H9 (cell line): ENCODE data around the gene PSKH1. TPM values are rescaled to one million over a fixed set of nuclear protein-coding genes. Genes with fewer than 3 reads are reported as not detected.

Experiments
- DNase-seq: peaks from one replicate; pipeline ENCODE4 v3.0.0-alpha.2; 2017
- H2AFZ ChIP-seq: one replicate; pipeline ENCODE4 v1.6.1; 2013; ENCODE audit warnings: mild to moderate bottlenecking, low read length, control low read depth, moderate library complexity
- H2AK5ac ChIP-seq: 2 replicates; pipeline ENCODE4 v1.6.1; 2013; ENCODE audit warnings: low read length, control low read depth, mixed read lengths; ENCODE audit not compliant: insufficient read length
- H2BK120ac ChIP-seq: one replicate; pipeline ENCODE4 v1.6.1; 2013; ENCODE audit warnings: low read depth, mild to moderate bottlenecking, low read length, control low read depth, inconsistent platforms; ENCODE audit not compliant: poor library complexity, severe bottlenecking
- H2BK12ac ChIP-seq: 2 replicates; pipeline ENCODE4 v1.6.1; 2013; ENCODE audit warnings: low read length, control low read depth, mixed read lengths, low read depth; ENCODE audit not compliant: insufficient read length
- H2BK15ac ChIP-seq: 2 replicates; pipeline ENCODE4 v1.6.1; 2013; ENCODE audit warnings: low read depth, low read length, control low read depth
- H2BK20ac ChIP-seq: one replicate; pipeline ENCODE4 v1.6.1; 2013; ENCODE audit warnings: low read depth, mild to moderate bottlenecking, low read length, control low read depth, inconsistent platforms; ENCODE audit not compliant: poor library complexity, severe bottlenecking
- H2BK5ac ChIP-seq: 2 replicates; pipeline ENCODE4 v1.6.1; 2013; ENCODE audit warnings: low read length, control low read depth, mixed read lengths; ENCODE audit not compliant: insufficient read length
- H3K14ac ChIP-seq: 2 replicates; pipeline ENCODE4 v1.6.1; 2013; ENCODE audit warnings: low read length, control low read depth; ENCODE audit not compliant: insufficient read depth
- H3K18ac ChIP-seq: 2 replicates; pipeline ENCODE4 v1.6.1; 2013; ENCODE audit warnings: low read depth, mild to moderate bottlenecking, mixed read lengths, low read length, control low read depth; ENCODE audit not compliant: insufficient read length
- H3K23ac ChIP-seq: 2 replicates; pipeline ENCODE4 v1.6.1; 2013; ENCODE audit warnings: low read length, control low read depth, mixed read lengths, low read depth; ENCODE audit not compliant: insufficient read length
- H3K23me2 ChIP-seq: 2 replicates; pipeline ENCODE4 v1.6.1; 2013; ENCODE audit warnings: low read depth, mild to moderate bottlenecking, mixed read lengths, low read length, control low read depth; ENCODE audit not compliant: insufficient read length, poor library complexity, severe bottlenecking
- H3K27ac ChIP-seq: 2 replicates; pipeline ENCODE4 v1.5.1; 2013; ENCODE audit warnings: low read length, control low read depth, mixed read lengths, low read depth; ENCODE audit not compliant: insufficient read length
- H3K27me3 ChIP-seq: 2 replicates; pipeline ENCODE4 v1.6.1; 2013; ENCODE audit warnings: low read length, control low read depth, inconsistent platforms; ENCODE audit not compliant: insufficient read depth
- H3K4ac ChIP-seq: 2 replicates; pipeline ENCODE4 v1.6.1; 2013; ENCODE audit warnings: low read depth, mild to moderate bottlenecking, control low read depth, inconsistent platforms, low read length, moderate library complexity
- H3K4me1 ChIP-seq: 2 replicates; pipeline ENCODE4 v1.6.1; 2013; ENCODE audit warnings: low read length, control low read depth, inconsistent platforms; ENCODE audit not compliant: insufficient read depth
- H3K4me2 ChIP-seq: 2 replicates; pipeline ENCODE4 v1.6.1; 2013; ENCODE audit warnings: low read length, control low read depth, mixed read lengths; ENCODE audit not compliant: insufficient read length, insufficient read depth
- H3K56ac ChIP-seq: 2 replicates; pipeline ENCODE4 v1.6.1; 2013; ENCODE audit warnings: low read depth, mild to moderate bottlenecking, mixed read lengths, low read length, control low read depth; ENCODE audit not compliant: insufficient read length
- H3K79me1 ChIP-seq: 2 replicates; pipeline ENCODE4 v1.6.1; 2013; ENCODE audit warnings: low read depth, mild to moderate bottlenecking, moderate library complexity, low read length, control low read depth, inconsistent platforms; ENCODE audit not compliant: insufficient read depth, poor library complexity, severe bottlenecking
- H3K79me2 ChIP-seq: 2 replicates; pipeline ENCODE4 v1.6.1; 2013; ENCODE audit warnings: low read length, control low read depth, inconsistent platforms; ENCODE audit not compliant: insufficient read depth
- H3K9ac ChIP-seq: 2 replicates; pipeline ENCODE4 v1.6.1; 2013; ENCODE audit warnings: low read length, control low read depth, mixed read lengths; ENCODE audit not compliant: insufficient read length; ENCODE audit errors: extremely low read depth
- H3K9me3 ChIP-seq: one replicate; pipeline ENCODE4 v1.6.1; 2013; ENCODE audit warnings: low read depth, low read length, inconsistent platforms; ENCODE audit not compliant: control insufficient read depth
- H3T11ph ChIP-seq: one replicate; pipeline ENCODE4 v1.6.1; 2013; ENCODE audit warnings: mild to moderate bottlenecking, low read length, control low read depth, inconsistent platforms
- H4K20me1 ChIP-seq: one replicate; pipeline ENCODE4 v1.6.1; 2013; ENCODE audit not compliant: control insufficient read depth, insufficient read length, insufficient read depth
- H4K5ac ChIP-seq: 2 replicates; pipeline ENCODE4 v1.6.1; 2013; ENCODE audit warnings: low read depth, mild to moderate bottlenecking, mixed read lengths, low read length, control low read depth; ENCODE audit not compliant: insufficient read length
- H4K8ac ChIP-seq: replicated peaks from 2 replicates; pipeline ENCODE4 v1.6.1; 2013; ENCODE audit warnings: low read length, control low read depth, mixed read lengths, low read depth; ENCODE audit not compliant: insufficient read length
- H4K91ac ChIP-seq: 2 replicates; pipeline ENCODE4 v1.6.1; 2013; ENCODE audit warnings: low read depth, mild to moderate bottlenecking, moderate library complexity, mixed read lengths, low read length, control low read depth; ENCODE audit not compliant: insufficient read length
- H3K27ac Mint-ChIP-seq, 3 experiments: 2 replicates in 2 of 3; 3 replicates in 1 of 3; pipeline ENCODE4 v1.8.0; 2020 to 2021; ENCODE audit warnings: mixed read lengths in 3 of 3, mild to moderate bottlenecking in 1 of 3, moderate library complexity in 1 of 3
- H3K27me3 Mint-ChIP-seq: 2 replicates; pipeline ENCODE4 v1.8.0; 2021; ENCODE audit warnings: low read depth, mild to moderate bottlenecking, moderate library complexity, mixed read lengths
- H3K36me3 Mint-ChIP-seq, 3 experiments: 2 replicates in 2 of 3; 3 replicates in 1 of 3; pipeline ENCODE4 v1.8.0; 2020 to 2021; ENCODE audit warnings: low read depth in 3 of 3, mixed read lengths in 3 of 3; ENCODE audit not compliant: insufficient read depth in 1 of 3
- H3K4me1 Mint-ChIP-seq, 2 experiments: 2 replicates each; pipeline ENCODE4 v1.8.0; 2020; ENCODE audit warnings: mixed read lengths in 2 of 2
- H3K4me3 Mint-ChIP-seq, 2 experiments: 2 replicates in 1 of 2; 3 replicates in 1 of 2; pipeline ENCODE4 v1.8.0; 2020 to 2021; ENCODE audit warnings: mild to moderate bottlenecking in 2 of 2, mixed read lengths in 2 of 2, moderate library complexity in 1 of 2
- H3K9me3 Mint-ChIP-seq, 2 experiments: 2 replicates in 1 of 2; 3 replicates in 1 of 2; pipeline ENCODE4 v1.8.0; 2020; ENCODE audit warnings: mild to moderate bottlenecking in 2 of 2, mixed read lengths in 2 of 2, moderate library complexity in 1 of 2
- CTCF ChIP-seq: fragments of 200-600 bp; sonication (generic); conservative IDR thresholded peaks from 3 replicates; pipeline ENCODE4 v1.8.0; 2021; ENCODE audit warnings: antibody characterized with exemption, mild to moderate bottlenecking
- WGBS: extraction: QIAGEN DNeasy Blood & Tissue Kit; methylation state at CpG from one replicate; pipeline ENCODE4 v1.1.7; 2013; ENCODE audit warnings: missing lambda C conversion rate, low lambda C conversion rate, mixed read lengths; ENCODE audit not compliant: insufficient read length; ENCODE audit errors: extremely low coverage; 5-methylcytosine and 5-hydroxymethylcytosine counted together
- total RNA-seq: library from RNA; stranded (reverse); gene quantifications from 2 replicates; pipeline ENCODE4 v1.2.1, GENCODE V29; 2021

Gene PSKH1
- total RNA-seq, 1 experiment from 2014 or later: 29.1 TPM

GRCh38 chr16:67965668-67966548, 72.9 kb downstream of the PSKH1 start:
- Histone ChIP-seq H3K79me1 (peaks cover 4% of the 10 kb centered on the region), H3K14ac (peak overlapping the region; percentile 51; the same call in 1 of the 2 replicates), H2BK12ac (no peak overlapping the region), H3K27ac (no peak overlapping the region), H3K79me2 (no peaks in the 10 kb centered on the region; the same call in 1 of the 2 replicates), H2BK5ac (no peak overlapping the region), H4K91ac (no peak overlapping the region), H3K56ac (no peak overlapping the region), H3K27me3 (no peaks in the 10 kb centered on the region), H2BK15ac (no peak overlapping the region), H3K9ac (no peak overlapping the region), H2BK120ac (no peak overlapping the region), H2BK20ac (no peak overlapping the region), H3K23ac (no peak overlapping the region), H2AK5ac (no peak overlapping the region), H2AFZ (no peak overlapping the region), H3K4me1 (peaks cover 5% of the 10 kb centered on the region; the same call in 1 of the 2 replicates), H4K8ac (no peak overlapping the region), H3T11ph (no peak overlapping the region), H3K18ac (no peak overlapping the region), H3K23me2 (peaks cover 3% of the 10 kb centered on the region), H4K5ac (no peak overlapping the region), H3K4ac (no peak overlapping the region), H3K4me2 (peak overlapping the region; percentile 66), H3K9me3 (no peaks in the 10 kb centered on the region), H4K20me1 (peaks cover 3% of the 10 kb centered on the region)
- TF ChIP-seq CTCF: no peak
- no peak for DNase-seq
- H3K4me3 Mint-ChIP-seq: peak overlapping the region in 1 of 2 experiments; percentile 93; a peak in 2 of 5 replicates
- H3K36me3 Mint-ChIP-seq: peaks cover 5 to 37% (median 23%) of the 10 kb centered on the region in 3 experiments
- peaks cover 37 to 42% of the 10 kb centered on the region in 2 experiments for H3K4me1 Mint-ChIP-seq
- no CpG with 5 or more reads among the region's 11 CpGs for WGBS
- H3K27ac Mint-ChIP-seq: peak overlapping the region in 1 of 3 experiments; percentile 93; a peak in 4 of 7 replicates
- H3K9me3 Mint-ChIP-seq: no peaks in the 10 kb centered on the region; a peak in 1 of 5 replicates
- peaks cover 2% of the 10 kb centered on the region for H3K27me3 Mint-ChIP-seq
